Loucy (cell line): Measurements from ENCODE around the gene PURA.
A peak's percentile ranks its signal among the peaks of the same experiment; 100 is the strongest.

ENCODE experiments used
- H2AFZ ChIP-seq: fragments of 200-600 bp; sonication (generic); 2 replicates; pipeline ENCODE4 v1.6.0; 2016; ENCODE audit warnings: antibody characterized with exemption, mild to moderate bottlenecking, low read length, moderate library complexity
- H3F3A ChIP-seq: fragments of 200-600 bp; 2 replicates; pipeline ENCODE4 v1.6.0; 2016; ENCODE audit warnings: antibody characterized with exemption, low read depth, mild to moderate bottlenecking
- H3K27me3 ChIP-seq: fragments of 200-600 bp; sonication (generic); 2 replicates; pipeline ENCODE4 v1.6.1; 2014; ENCODE audit warnings: low read length, mild to moderate bottlenecking; ENCODE audit not compliant: insufficient read depth, poor library complexity, severe bottlenecking
- H3K36me3 ChIP-seq: fragments of 200-600 bp; sonication (generic); 2 replicates; pipeline ENCODE4 v1.6.1; 2016; ENCODE audit warnings: low read length; ENCODE audit not compliant: insufficient read depth
- H3K4me1 ChIP-seq: fragments of 200-600 bp; sonication (generic); 2 replicates; pipeline ENCODE4 v1.5.1; 2014; ENCODE audit warnings: low read length, mild to moderate bottlenecking; ENCODE audit not compliant: insufficient read depth, poor library complexity, severe bottlenecking
- H3K4me2 ChIP-seq: fragments of 200-600 bp; sonication (generic); 2 replicates; pipeline ENCODE4 v1.6.0; 2014; ENCODE audit warnings: antibody characterized with exemption, low read length, low read depth, mild to moderate bottlenecking; ENCODE audit not compliant: poor library complexity, severe bottlenecking
- H3K4me3 ChIP-seq: fragments of 200-600 bp; sonication (generic); 2 replicates; pipeline ENCODE4 v1.5.1; 2014; ENCODE audit warnings: low read length, mild to moderate bottlenecking, mixed read lengths; ENCODE audit not compliant: poor library complexity, severe bottlenecking
- H3K79me2 ChIP-seq: fragments of 200-600 bp; sonication (generic); 2 replicates; pipeline ENCODE4 v1.6.1; 2014; ENCODE audit warnings: low read length; ENCODE audit not compliant: insufficient read depth
- H3K9ac ChIP-seq: fragments of 200-600 bp; sonication (generic); 2 replicates; pipeline ENCODE4 v1.6.0; 2014; ENCODE audit warnings: mild to moderate bottlenecking, low read depth, low read length, moderate library complexity; ENCODE audit not compliant: poor library complexity, severe bottlenecking
- H3K9me2 ChIP-seq: fragments of 200-600 bp; sonication (generic); replicated peaks from 2 replicates; pipeline ENCODE4 v1.6.1; 2016; ENCODE audit warnings: low read depth, low read length, mixed read lengths
- H3K9me3 ChIP-seq: fragments of 200-600 bp; sonication (generic); 2 replicates; pipeline ENCODE4 v1.6.1; 2014; ENCODE audit warnings: mild to moderate bottlenecking, antibody characterized with exemption, low read length, low read depth; ENCODE audit not compliant: insufficient read depth
- H4K20me1 ChIP-seq: fragments of 200-600 bp; sonication (generic); 2 replicates; pipeline ENCODE4 v1.6.0; 2014; ENCODE audit warnings: antibody characterized with exemption, low read length, mild to moderate bottlenecking; ENCODE audit not compliant: insufficient read depth, poor library complexity, severe bottlenecking
- CTCF ChIP-seq: fragments of 200-600 bp; sonication (generic); conservative IDR thresholded peaks from 2 replicates; pipeline ENCODE4 v1.5.1; 2014; ENCODE audit warnings: mild to moderate bottlenecking, antibody characterized with exemption, low read length
- EZH2phosphoT487 ChIP-seq: fragments of 200-600 bp; IDR thresholded peaks from 2 replicates; pipeline ENCODE4 v1.6.1; 2018; ENCODE audit warnings: antibody characterized with exemption, mild to moderate bottlenecking, moderate library complexity, borderline replicate concordance

Gene PURA

GRCh38 chr5:140110646-140110957 lies 3.3 kb upstream of the PURA start:
- no peaks in the 10 kb centered on the region for H3K27me3 ChIP-seq
- peaks cover 67% of the 10 kb centered on the region for H3K79me2 ChIP-seq
- H4K20me1 ChIP-seq, result peaks cover 53% of the 10 kb centered on the region
- no peaks in the 10 kb centered on the region for H3K9me2 ChIP-seq
- no peak for TF ChIP-seq CTCF
- TF ChIP-seq EZH2phosphoT487, result no peak
- no peaks in the 10 kb centered on the region for H3K36me3 ChIP-seq
- peak overlapping the region; percentile 80 for H3K4me2 ChIP-seq
- H3K9me3 ChIP-seq, result no peaks in the 10 kb centered on the region
- H3K4me3 ChIP-seq, result peak overlapping the region; percentile 79
- peaks cover 7% of the 10 kb centered on the region; the same call in 1 of the 2 replicates for H3F3A ChIP-seq
- H3K9ac ChIP-seq, result peak overlapping the region; percentile 93
- H2AFZ ChIP-seq, result no peak overlapping the region
- peaks cover 51% of the 10 kb centered on the region for H3K4me1 ChIP-seq

- H3K9me2 ChIP-seq, result no peaks in the 10 kb centered on the region
- no peaks in the 10 kb centered on the region for H3K27me3 ChIP-seq
- H3F3A ChIP-seq, result peaks cover 7% of the 10 kb centered on the region; the same call in 1 of the 2 replicates
- H3K9ac ChIP-seq, result peak overlapping the region; percentile 93
- H4K20me1 ChIP-seq, result peaks cover 60% of the 10 kb centered on the region
- peaks cover 57% of the 10 kb centered on the region for H3K4me1 ChIP-seq
- peak overlapping the region; percentile 80 for H3K4me2 ChIP-seq
- peak overlapping the region; percentile 79 for H3K4me3 ChIP-seq
- no peak for TF ChIP-seq EZH2phosphoT487
- no peaks in the 10 kb centered on the region for H3K36me3 ChIP-seq
- peaks cover 73% of the 10 kb centered on the region for H3K79me2 ChIP-seq
- H3K9me3 ChIP-seq, result no peaks in the 10 kb centered on the region
- H2AFZ ChIP-seq, result no peak overlapping the region
These were observed 2.7 kb upstream of the PURA start for GRCh38 chr5:140111011-140111858.

- H3K36me3 ChIP-seq, result no peaks in the 10 kb centered on the region
These were observed 1.9 kb upstream of the PURA start for GRCh38 chr5:140111859-140112551.

More at GRCh38 chr5:140111859-140112551, 1.9 kb upstream of the PURA start:
- H3K9me2 ChIP-seq, result no peaks in the 10 kb centered on the region
- H3K79me2 ChIP-seq, result peaks cover 81% of the 10 kb centered on the region
- H3K4me1 ChIP-seq, result peaks cover 56% of the 10 kb centered on the region
- peaks cover 4% of the 10 kb centered on the region; the same call in 1 of the 2 replicates for H3F3A ChIP-seq
- TF ChIP-seq EZH2phosphoT487, result no peak
- no peak for TF ChIP-seq CTCF
- no peaks in the 10 kb centered on the region for H3K9me3 ChIP-seq
- H3K4me3 ChIP-seq, result peak overlapping the region; percentile 78
- peak overlapping the region; percentile 78 for H3K9ac ChIP-seq
- H3K4me2 ChIP-seq, result peak overlapping the region; percentile 74
- peaks cover 67% of the 10 kb centered on the region for H4K20me1 ChIP-seq
- no peak overlapping the region for H2AFZ ChIP-seq
- H3K27me3 ChIP-seq, result no peaks in the 10 kb centered on the region
